GM12891 (cell line): ENCODE data around the gene MAPK11.

Source experiments
- PAX5 ChIP-seq: IDR thresholded peaks from 2 replicates; pipeline ENCODE4 v1.6.1; 2011; ENCODE audit warnings: low read length, moderate library complexity, mild to moderate bottlenecking; ENCODE audit not compliant: insufficient read depth, severe bottlenecking
- POLR2A ChIP-seq: IDR thresholded peaks from 2 replicates; pipeline ENCODE4 v1.6.1; 2011; ENCODE audit warnings: low read depth, low read length, control low read depth
- POLR2AphosphoS5 ChIP-seq: IDR thresholded peaks from 2 replicates; pipeline ENCODE4 v1.6.1; 2011; ENCODE audit warnings: low read depth, low read length, control low read depth
- POU2F2 ChIP-seq: IDR thresholded peaks from 2 replicates; pipeline ENCODE4 v1.6.1; 2011; ENCODE audit warnings: low read depth, mild to moderate bottlenecking, control low read depth, low read length, moderate library complexity
- SPI1 ChIP-seq: IDR thresholded peaks from 2 replicates; pipeline ENCODE4 v1.6.1; 2011; ENCODE audit warnings: low read depth, low read length, control low read depth
- TAF1 ChIP-seq: IDR thresholded peaks from 2 replicates; pipeline ENCODE4 v1.6.1; 2011; ENCODE audit warnings: low read depth, low read length, control low read depth

- TF ChIP-seq POLR2A, result no peak
- no peak for TF ChIP-seq TAF1
- no peak for TF ChIP-seq POLR2AphosphoS5
- no peak for TF ChIP-seq SPI1
- no peak for TF ChIP-seq PAX5
- no peak for TF ChIP-seq POU2F2
Observed at GRCh38 chr22:50220603-50221409, 49.4 kb downstream of the MAPK11 start.
